Mucosa of rectum (tissue), 2 donors: ENCODE measurements around the gene PTPRD.

Source experiments
- H3K27ac ChIP-seq, 2 donors: one replicate each; pipeline ENCODE4 v1.7.0; 2013; ENCODE audit warnings: inconsistent platforms in 2 of 2, low read depth in 2 of 2, low read length in 2 of 2
- H3K27me3 ChIP-seq, 2 donors: one replicate each; pipeline ENCODE4 v1.7.0; 2013; ENCODE audit warnings: low read length in 2 of 2; ENCODE audit not compliant: control insufficient read depth in 2 of 2, insufficient read depth in 2 of 2
- H3K36me3 ChIP-seq, 2 donors: one replicate each; pipeline ENCODE4 v1.7.0; 2013; ENCODE audit warnings: low read length in 2 of 2; ENCODE audit not compliant: control insufficient read depth in 2 of 2, insufficient read depth in 2 of 2
- H3K4me1 ChIP-seq, 2 donors: one replicate each; pipeline ENCODE4 v1.7.0; 2013; ENCODE audit warnings: low read length in 2 of 2, mild to moderate bottlenecking in 1 of 2; ENCODE audit not compliant: control insufficient read depth in 2 of 2, insufficient read depth in 2 of 2
- H3K4me3 ChIP-seq, 2 donors: one replicate each; pipeline ENCODE4 v1.7.0; 2013; ENCODE audit warnings: low read length in 2 of 2
- H3K9ac ChIP-seq, 2 donors: one replicate each; pipeline ENCODE4 v1.7.0; 2013; ENCODE audit warnings: low read length in 2 of 2, low read depth in 1 of 2, mild to moderate bottlenecking in 1 of 2
- H3K9me3 ChIP-seq, 2 donors: one replicate each; pipeline ENCODE4 v1.7.0; 2013; ENCODE audit warnings: low read length in 2 of 2; ENCODE audit not compliant: control insufficient read depth in 2 of 2
- donor health status: healthy.
- donor health status: Normal muscosa, but diverticular disease.

PTPRD gene

GRCh38 chr9:8799206-8799605, 1813.6 kb downstream of the PTPRD start:
- H3K27me3 ChIP-seq, result no peaks in the 10 kb centered on the region
- no peak overlapping the region for H3K4me3 ChIP-seq
- H3K9me3 ChIP-seq, result no peaks in the 10 kb centered on the region
- no peak overlapping the region for H3K9ac ChIP-seq
- no peak overlapping the region for H3K27ac ChIP-seq
- H3K36me3 ChIP-seq, result no peaks in the 10 kb centered on the region
- H3K4me1 ChIP-seq, result peaks cover 4 to 13% of the 10 kb centered on the region in 2 donors

- no peaks in the 10 kb centered on the region for H3K9me3 ChIP-seq
- no peaks in the 10 kb centered on the region for H3K36me3 ChIP-seq
- H3K4me3 ChIP-seq, result no peak overlapping the region
- H3K4me1 ChIP-seq, result no peaks in the 10 kb centered on the region
- H3K27me3 ChIP-seq, result no peaks in the 10 kb centered on the region
- no peak overlapping the region for H3K27ac ChIP-seq
- no peak overlapping the region for H3K9ac ChIP-seq
Measured at GRCh38 chr9:8784838-8785237, 1828.0 kb downstream of the PTPRD start.

GRCh38 chr9:8783941-8784340, 1828.9 kb downstream of the PTPRD start:
- Histone ChIP-seq H3K4me3 (no peak overlapping the region), H3K36me3 (no peaks in the 10 kb centered on the region), H3K27me3 (no peaks in the 10 kb centered on the region), H3K4me1 (no peaks in the 10 kb centered on the region), H3K9me3 (no peaks in the 10 kb centered on the region), H3K27ac (no peak overlapping the region), H3K9ac (no peak overlapping the region)

DNA sequence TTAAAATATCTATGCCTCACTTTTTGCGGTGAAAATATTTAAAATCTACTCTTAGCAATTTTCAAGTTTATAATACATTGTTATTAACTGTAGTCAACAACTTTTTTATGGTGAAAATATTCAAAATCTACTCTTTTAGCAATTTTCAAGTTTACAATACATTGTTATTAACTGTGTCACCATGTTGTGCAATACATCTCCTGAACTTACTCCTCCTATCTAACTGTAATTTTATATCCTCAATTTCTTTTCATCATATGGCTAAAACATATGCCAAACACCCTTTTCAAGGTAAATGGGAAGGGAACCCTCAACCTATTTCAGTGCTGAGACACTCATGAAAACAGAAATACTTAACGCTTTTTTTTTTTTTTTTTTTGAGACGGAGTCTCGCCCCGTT, 1830.6 kb downstream of the PTPRD start:
- Histone ChIP-seq H3K27ac (no peak overlapping the region), H3K9me3 (no peaks in the 10 kb centered on the region), H3K9ac (no peak overlapping the region), H3K36me3 (no peaks in the 10 kb centered on the region), H3K4me3 (no peak overlapping the region), H3K4me1 (no peaks in the 10 kb centered on the region), H3K27me3 (no peaks in the 10 kb centered on the region)

DNA sequence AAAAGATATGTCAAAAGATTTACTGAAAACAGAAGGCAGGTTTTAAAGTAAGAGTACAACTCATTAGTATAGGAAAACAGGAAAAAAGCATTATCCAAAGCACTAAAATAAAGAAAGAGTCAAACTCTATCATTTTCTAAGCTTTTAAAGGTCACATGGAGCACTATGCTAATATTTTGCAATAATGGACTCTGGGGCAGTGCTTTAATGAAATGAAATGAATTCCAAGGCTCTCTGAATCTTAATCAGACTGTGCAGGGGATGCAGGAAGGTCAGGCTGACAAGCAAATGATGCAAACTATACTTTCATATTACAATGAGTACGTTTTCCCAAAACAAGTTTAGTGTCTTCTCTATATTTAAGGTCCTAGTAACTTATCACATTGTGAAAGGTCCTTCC, 1831.3 kb downstream of the PTPRD start:
- no peaks in the 10 kb centered on the region for H3K9me3 ChIP-seq
- H3K4me3 ChIP-seq, result no peak overlapping the region
- H3K27ac ChIP-seq, result no peak overlapping the region
- no peaks in the 10 kb centered on the region for H3K4me1 ChIP-seq
- no peaks in the 10 kb centered on the region for H3K27me3 ChIP-seq
- no peaks in the 10 kb centered on the region for H3K36me3 ChIP-seq
- H3K9ac ChIP-seq, result no peak overlapping the region

GRCh38 chr9:8780386-8780785, 1832.4 kb downstream of the PTPRD start:
- no peak overlapping the region for H3K9ac ChIP-seq
- H3K27me3 ChIP-seq, result no peaks in the 10 kb centered on the region
- no peaks in the 10 kb centered on the region for H3K4me1 ChIP-seq

GRCh38 chr9:8779478-8779877, 1833.3 kb downstream of the PTPRD start:
- Histone ChIP-seq H3K36me3 (no peaks in the 10 kb centered on the region), H3K9ac (no peak overlapping the region), H3K27ac (no peak overlapping the region), H3K9me3 (no peaks in the 10 kb centered on the region), H3K4me3 (no peak overlapping the region), H3K4me1 (no peaks in the 10 kb centered on the region), H3K27me3 (no peaks in the 10 kb centered on the region)

More at GRCh38 chr9:8780386-8780785, 1832.4 kb downstream of the PTPRD start:
- Histone ChIP-seq H3K36me3 (no peaks in the 10 kb centered on the region), H3K4me3 (no peak overlapping the region), H3K27ac (no peak overlapping the region), H3K9me3 (no peaks in the 10 kb centered on the region)

DNA sequence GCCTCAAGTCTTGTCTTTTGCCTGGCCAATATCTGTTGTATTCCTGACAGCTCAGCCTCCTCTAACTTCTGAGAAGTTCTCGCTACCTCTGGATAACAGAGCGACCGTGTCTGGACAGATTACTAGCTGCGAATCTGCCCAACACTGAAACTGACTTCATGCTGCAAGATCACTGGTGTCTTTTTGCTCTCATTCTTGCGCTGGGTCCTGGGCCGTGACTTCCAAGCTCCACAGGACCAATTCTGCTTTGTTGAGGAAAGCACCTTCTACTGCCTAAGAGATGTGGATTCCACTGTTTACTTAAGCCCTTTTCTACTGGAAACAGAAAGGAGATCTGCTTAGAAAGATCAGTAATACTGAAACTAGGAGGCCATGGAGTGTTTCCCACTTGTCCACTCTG, 1834.4 kb downstream of the PTPRD start:
- no peaks in the 10 kb centered on the region for H3K4me1 ChIP-seq
- no peaks in the 10 kb centered on the region for H3K27me3 ChIP-seq
- no peaks in the 10 kb centered on the region for H3K36me3 ChIP-seq
- no peak overlapping the region for H3K27ac ChIP-seq
- no peaks in the 10 kb centered on the region for H3K9me3 ChIP-seq
- no peak overlapping the region for H3K4me3 ChIP-seq
- H3K9ac ChIP-seq, result no peak overlapping the region

DNA sequence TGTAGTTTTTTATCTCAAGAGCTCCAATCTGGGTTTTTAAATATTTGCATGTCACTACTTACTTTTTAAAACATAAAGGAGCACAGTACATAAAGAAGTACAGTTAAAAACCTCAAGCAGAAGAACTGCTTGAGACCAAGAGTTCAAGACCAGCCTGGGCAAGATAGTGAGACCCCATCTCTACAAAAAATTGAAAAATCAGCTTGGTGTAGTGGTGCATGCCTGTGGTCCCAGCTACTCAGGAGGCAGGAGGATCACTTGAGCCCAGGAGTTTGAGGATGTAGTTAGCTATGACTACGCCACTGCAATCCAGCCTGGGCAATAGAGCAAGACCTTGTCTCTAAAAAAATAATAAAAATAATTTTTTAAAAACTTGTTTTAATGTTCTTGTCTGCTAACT, 1840.5 kb downstream of the PTPRD start:
- Histone ChIP-seq H3K4me1 (peaks cover 0 to 2% of the 10 kb centered on the region in 2 donors), H3K36me3 (no peaks in the 10 kb centered on the region), H3K27me3 (no peaks in the 10 kb centered on the region), H3K4me3 (no peak overlapping the region), H3K27ac (no peak overlapping the region), H3K9me3 (no peaks in the 10 kb centered on the region), H3K9ac (no peak overlapping the region)

DNA sequence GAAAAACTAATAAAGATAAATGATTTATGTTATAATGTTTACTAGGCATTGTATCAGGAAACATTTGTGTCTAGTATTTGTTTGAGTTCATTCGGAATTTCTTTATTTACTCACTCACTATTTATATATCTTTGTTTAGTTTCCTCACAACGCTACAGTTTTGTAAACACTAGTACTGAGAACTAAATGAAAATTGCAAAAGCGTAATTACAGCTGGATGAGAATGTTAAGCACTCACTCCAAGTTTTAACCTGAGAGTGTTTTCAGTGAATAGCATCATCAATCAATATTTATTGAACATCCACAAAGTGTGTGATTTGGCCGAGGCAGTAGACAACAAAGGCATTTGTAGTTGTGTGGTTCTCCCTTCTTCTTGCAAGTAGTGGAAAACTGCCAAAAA, 1843.6 kb downstream of the PTPRD start:
- Histone ChIP-seq H3K27me3 (no peaks in the 10 kb centered on the region), H3K27ac (no peak overlapping the region), H3K4me1 (peaks cover 0 to 2% of the 10 kb centered on the region in 2 donors), H3K9me3 (no peaks in the 10 kb centered on the region), H3K36me3 (no peaks in the 10 kb centered on the region), H3K4me3 (no peak overlapping the region), H3K9ac (no peak overlapping the region)

DNA sequence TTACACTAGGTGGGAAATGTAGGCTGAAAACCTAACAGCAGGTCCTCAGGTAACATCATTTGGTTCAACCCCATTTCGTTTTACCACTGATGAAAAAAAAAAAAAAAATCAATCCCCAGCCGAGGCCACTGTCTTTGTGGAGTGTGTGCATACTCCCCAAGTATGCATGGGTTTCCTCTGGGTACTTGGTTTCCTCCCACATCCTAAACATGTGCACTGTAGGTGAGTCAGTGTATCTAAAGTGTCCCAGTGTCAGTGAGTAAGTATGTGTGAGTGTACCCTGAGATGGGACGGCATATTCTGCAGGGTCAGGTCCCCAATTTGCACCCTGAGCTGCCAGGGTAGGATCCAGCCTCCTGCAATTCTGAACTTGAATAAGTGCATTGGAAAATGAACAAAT, 1846.7 kb downstream of the PTPRD start:
- Histone ChIP-seq H3K36me3 (no peaks in the 10 kb centered on the region), H3K4me1 (peaks cover 0 to 4% of the 10 kb centered on the region in 2 donors), H3K27ac (no peak overlapping the region), H3K27me3 (no peaks in the 10 kb centered on the region), H3K9me3 (no peaks in the 10 kb centered on the region), H3K4me3 (no peak overlapping the region), H3K9ac (no peak overlapping the region)
